Measurements from ENCODE around the gene FSIP1.

Gene FSIP1

GRCh38 chr15:39584662-39585388 is 197.8 kb downstream of the FSIP1 start:
- peaks cover 75% of the 10 kb centered on the region for H3K36me3 ChIP-seq (replicated peaks)
- H3K27ac ChIP-seq, result no peak overlapping the region
- in situ Hi-C loops (cut with HindIII; ENCODE audit: low pct_ligation_motif_present, low sequenced_read_pairs), result no loop called here
- peak overlapping the region; percentile 20 for H3K4me3 ChIP-seq (ENCODE audit: low read depth, low read length)
- TF ChIP-seq, protein P1, sequence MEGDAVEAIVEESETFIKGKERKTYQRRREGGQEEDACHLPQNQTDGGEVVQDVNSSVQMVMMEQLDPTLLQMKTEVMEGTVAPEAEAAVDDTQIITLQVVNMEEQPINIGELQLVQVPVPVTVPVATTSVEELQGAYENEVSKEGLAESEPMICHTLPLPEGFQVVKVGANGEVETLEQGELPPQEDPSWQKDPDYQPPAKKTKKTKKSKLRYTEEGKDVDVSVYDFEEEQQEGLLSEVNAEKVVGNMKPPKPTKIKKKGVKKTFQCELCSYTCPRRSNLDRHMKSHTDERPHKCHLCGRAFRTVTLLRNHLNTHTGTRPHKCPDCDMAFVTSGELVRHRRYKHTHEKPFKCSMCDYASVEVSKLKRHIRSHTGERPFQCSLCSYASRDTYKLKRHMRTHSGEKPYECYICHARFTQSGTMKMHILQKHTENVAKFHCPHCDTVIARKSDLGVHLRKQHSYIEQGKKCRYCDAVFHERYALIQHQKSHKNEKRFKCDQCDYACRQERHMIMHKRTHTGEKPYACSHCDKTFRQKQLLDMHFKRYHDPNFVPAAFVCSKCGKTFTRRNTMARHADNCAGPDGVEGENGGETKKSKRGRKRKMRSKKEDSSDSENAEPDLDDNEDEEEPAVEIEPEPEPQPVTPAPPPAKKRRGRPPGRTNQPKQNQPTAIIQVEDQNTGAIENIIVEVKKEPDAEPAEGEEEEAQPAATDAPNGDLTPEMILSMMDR (IDR thresholded peaks at IDR 0.05; ENCODE audit: low read depth, low read length, missing control alignments), result no peak
- no peaks in the 10 kb centered on the region for H3K27me3 ChIP-seq (replicated peaks)
- DNase-seq, result no peak

- H3K36me3 ChIP-seq (replicated peaks), result peaks cover 70% of the 10 kb centered on the region
- TF ChIP-seq, protein P1 (IDR thresholded peaks at IDR 0.05; ENCODE audit: low read depth, low read length, missing control alignments), result no peak
- peak overlapping the region; percentile 78 for H3K4me3 ChIP-seq (ENCODE audit: low read depth, low read length)
- in situ Hi-C loops (cut with HindIII; ENCODE audit: low pct_ligation_motif_present, low sequenced_read_pairs), result no loop called here
- H3K27me3 ChIP-seq (replicated peaks), result no peaks in the 10 kb centered on the region
- H3K27ac ChIP-seq, result no peak overlapping the region
- no peak for DNase-seq
These were observed 198.4 kb downstream of the FSIP1 start for GRCh38 chr15:39584266-39584659.

DNA sequence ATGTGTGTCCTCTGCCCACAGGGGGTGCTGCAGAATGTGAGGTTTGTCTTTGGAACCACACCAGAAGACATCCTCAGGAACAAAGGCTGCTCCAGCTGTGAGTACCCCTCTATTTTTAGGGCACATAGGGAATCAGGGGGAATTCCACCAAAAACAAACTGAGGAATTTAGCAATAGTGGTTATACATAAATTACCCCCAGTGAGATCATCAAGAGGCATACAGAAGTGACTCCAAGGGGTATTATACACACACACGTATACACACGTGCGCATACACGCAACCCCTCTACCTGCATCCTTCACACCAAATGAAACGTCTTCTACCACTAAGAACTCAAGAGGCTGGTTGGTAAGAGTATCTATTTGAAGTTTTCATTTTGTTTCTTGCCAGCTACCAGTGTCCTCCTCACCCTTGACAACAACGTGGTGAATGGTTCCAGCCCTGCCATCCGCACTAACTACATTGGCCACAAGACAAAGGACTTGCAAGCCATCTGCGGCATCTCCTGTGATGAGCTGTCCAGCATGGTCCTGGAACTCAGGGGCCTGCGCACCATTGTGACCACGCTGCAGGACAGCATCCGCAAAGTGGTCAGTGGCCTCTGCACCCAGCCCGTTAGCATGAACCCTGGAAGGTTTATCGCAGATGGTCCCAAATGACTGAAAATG is 198.9 kb downstream of the FSIP1 start:
- H3K4me3 ChIP-seq (ENCODE audit: low read depth, low read length), result peak overlapping the region; percentile 78
- H3K36me3 ChIP-seq (replicated peaks), result peaks cover 64% of the 10 kb centered on the region
- in situ Hi-C loops (cut with HindIII; ENCODE audit: low pct_ligation_motif_present, low sequenced_read_pairs), result no loop called here
- no peaks in the 10 kb centered on the region for H3K27me3 ChIP-seq (replicated peaks)
- TF ChIP-seq, protein P1 (IDR thresholded peaks at IDR 0.05; ENCODE audit: low read depth, low read length, missing control alignments), result peak; percentile 60
- no peak for DNase-seq
- H3K27ac ChIP-seq, result no peak overlapping the region

GRCh38 chr15:39582977-39583595 is 199.6 kb downstream of the FSIP1 start:
- Histone ChIP-seq H3K36me3 (replicated peaks) (peaks cover 58% of the 10 kb centered on the region), H3K27ac (no peak overlapping the region), H3K27me3 (replicated peaks) (no peaks in the 10 kb centered on the region), H3K4me3 (ENCODE audit: low read depth, low read length) (peak overlapping the region; percentile 78)
- in situ Hi-C loops (cut with HindIII; ENCODE audit: low pct_ligation_motif_present, low sequenced_read_pairs), result no loop called here
- TF ChIP-seq, protein P1 (IDR thresholded peaks at IDR 0.05; ENCODE audit: low read depth, low read length, missing control alignments), result no peak
- DNase-seq, result no peak

DNA sequence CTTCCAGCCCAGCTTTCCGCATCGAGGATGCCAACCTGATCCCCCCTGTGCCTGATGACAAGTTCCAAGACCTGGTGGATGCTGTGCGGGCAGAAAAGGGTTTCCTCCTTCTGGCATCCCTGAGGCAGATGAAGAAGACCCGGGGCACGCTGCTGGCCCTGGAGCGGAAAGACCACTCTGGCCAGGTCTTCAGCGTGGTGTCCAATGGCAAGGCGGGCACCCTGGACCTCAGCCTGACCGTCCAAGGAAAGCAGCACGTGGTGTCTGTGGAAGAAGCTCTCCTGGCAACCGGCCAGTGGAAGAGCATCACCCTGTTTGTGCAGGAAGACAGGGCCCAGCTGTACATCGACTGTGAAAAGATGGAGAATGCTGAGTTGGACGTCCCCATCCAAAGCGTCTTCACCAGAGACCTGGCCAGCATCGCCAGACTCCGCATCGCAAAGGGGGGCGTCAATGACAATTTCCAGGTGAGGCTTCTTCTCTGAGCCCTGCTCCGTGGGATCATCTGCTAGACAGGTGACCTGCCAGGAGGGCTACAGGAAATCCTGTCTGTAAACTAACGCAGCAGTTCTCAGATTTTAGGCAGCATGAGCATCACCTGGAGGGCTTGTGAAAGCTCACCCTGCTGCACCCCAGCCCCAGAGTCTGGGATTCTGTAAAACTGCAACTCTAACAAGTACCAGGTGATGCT is 200.2 kb downstream of the FSIP1 start:
- Histone ChIP-seq H3K27me3 (replicated peaks) (no peaks in the 10 kb centered on the region), H3K27ac (peak overlapping the region; percentile 92)
- TF ChIP-seq, protein P1 (IDR thresholded peaks at IDR 0.05; ENCODE audit: low read depth, low read length, missing control alignments), result peak; percentile 0

More for the DNA sequence above, 200.2 kb downstream of the FSIP1 start:
- Histone ChIP-seq H3K4me3 (ENCODE audit: low read depth, low read length) (peak overlapping the region; percentile 78), H3K36me3 (replicated peaks) (peaks cover 51% of the 10 kb centered on the region)
- in situ Hi-C loops (cut with HindIII; ENCODE audit: low pct_ligation_motif_present, low sequenced_read_pairs), result no loop called here
- no peak for DNase-seq

Data from brain microvascular endothelial cell (primary cell).